ENCODE results near the gene SMYD3.

SMYD3 gene

DNA sequence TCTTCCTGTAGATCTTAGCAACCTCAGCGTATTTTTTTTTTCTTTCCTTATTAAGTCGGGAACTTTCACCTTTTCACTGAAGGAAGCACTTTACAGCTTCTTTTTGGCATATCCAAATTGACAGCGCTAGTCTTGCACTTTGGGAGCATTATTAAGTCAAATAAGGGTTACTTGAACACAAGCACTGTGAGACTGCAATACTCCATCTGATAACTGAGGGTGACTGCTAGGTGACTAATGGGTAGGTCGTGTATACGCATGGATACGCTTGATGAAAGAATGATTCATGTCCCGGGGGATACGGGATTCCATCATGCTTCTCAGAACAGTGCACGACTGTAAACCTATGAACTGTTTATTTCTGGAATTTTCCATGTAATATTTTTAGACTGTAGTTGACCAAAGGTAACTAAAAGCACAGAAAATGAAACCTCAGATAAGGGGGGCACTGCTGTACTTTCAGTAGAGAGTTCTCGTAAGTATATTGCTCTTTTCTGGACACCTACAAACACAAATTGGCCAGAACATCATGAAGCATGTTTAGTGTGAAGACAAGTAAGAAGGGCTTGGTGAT lies 364.7 kb downstream of the SMYD3 start:
- no peak for TF ChIP-seq EZH2phosphoT487 (IDR thresholded peaks at IDR 0.05; ENCODE audit: borderline replicate concordance)
- TF ChIP-seq, protein P1, sequence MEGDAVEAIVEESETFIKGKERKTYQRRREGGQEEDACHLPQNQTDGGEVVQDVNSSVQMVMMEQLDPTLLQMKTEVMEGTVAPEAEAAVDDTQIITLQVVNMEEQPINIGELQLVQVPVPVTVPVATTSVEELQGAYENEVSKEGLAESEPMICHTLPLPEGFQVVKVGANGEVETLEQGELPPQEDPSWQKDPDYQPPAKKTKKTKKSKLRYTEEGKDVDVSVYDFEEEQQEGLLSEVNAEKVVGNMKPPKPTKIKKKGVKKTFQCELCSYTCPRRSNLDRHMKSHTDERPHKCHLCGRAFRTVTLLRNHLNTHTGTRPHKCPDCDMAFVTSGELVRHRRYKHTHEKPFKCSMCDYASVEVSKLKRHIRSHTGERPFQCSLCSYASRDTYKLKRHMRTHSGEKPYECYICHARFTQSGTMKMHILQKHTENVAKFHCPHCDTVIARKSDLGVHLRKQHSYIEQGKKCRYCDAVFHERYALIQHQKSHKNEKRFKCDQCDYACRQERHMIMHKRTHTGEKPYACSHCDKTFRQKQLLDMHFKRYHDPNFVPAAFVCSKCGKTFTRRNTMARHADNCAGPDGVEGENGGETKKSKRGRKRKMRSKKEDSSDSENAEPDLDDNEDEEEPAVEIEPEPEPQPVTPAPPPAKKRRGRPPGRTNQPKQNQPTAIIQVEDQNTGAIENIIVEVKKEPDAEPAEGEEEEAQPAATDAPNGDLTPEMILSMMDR (conservative IDR thresholded peaks at IDR 0.05; ENCODE audit: low read length), result no peak
- Histone ChIP-seq H3K4me1 (ENCODE audit: insufficient read depth, low read length, poor library complexity, severe bottlenecking) (no peaks in the 10 kb centered on the region), H3K79me2 (ENCODE audit: insufficient read depth, low read length) (no peaks in the 10 kb centered on the region), H3K36me3 (ENCODE audit: insufficient read depth, low read length) (no peaks in the 10 kb centered on the region), H4K20me1 (ENCODE audit: insufficient read depth, low read length, poor library complexity, severe bottlenecking) (no peaks in the 10 kb centered on the region), H2AFZ (ENCODE audit: low read length) (no peak overlapping the region), H3F3A (ENCODE audit: low read depth) (no peaks in the 10 kb centered on the region), H3K4me2 (ENCODE audit: low read depth, low read length, poor library complexity, severe bottlenecking) (no peak overlapping the region), H3K9me3 (ENCODE audit: insufficient read depth, low read depth, low read length) (no peaks in the 10 kb centered on the region), H3K9ac (ENCODE audit: low read depth, low read length, poor library complexity, severe bottlenecking) (no peak overlapping the region), H3K27me3 (ENCODE audit: insufficient read depth, low read length, poor library complexity, severe bottlenecking) (no peaks in the 10 kb centered on the region), H3K9me2 (replicated peaks; ENCODE audit: low read depth, low read length) (no peaks in the 10 kb centered on the region), H3K4me3 (ENCODE audit: low read length, poor library complexity, severe bottlenecking) (no peak overlapping the region)

DNA sequence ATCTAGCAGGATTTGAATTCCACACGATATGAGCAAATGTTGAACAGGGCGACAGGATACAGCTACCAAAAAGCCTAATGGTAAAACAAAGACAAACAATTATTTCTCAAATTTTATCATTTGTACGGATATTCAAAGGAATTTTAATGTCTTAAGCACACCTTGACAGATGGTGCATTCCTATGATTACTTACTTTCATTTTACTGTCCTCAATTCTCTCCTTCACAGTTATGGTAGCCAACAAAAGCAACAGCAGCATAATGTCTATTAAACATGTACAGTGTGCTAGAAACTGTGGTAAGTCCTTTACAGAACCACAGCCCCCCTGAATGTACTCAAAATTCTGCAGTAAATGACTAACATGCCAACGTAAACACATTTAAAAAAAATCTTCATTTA lies 365.8 kb downstream of the SMYD3 start:
- Histone ChIP-seq H3K36me3 (ENCODE audit: insufficient read depth, low read length) (no peaks in the 10 kb centered on the region), H3K9me3 (ENCODE audit: insufficient read depth, low read depth, low read length) (no peaks in the 10 kb centered on the region), H3K9ac (ENCODE audit: low read depth, low read length, poor library complexity, severe bottlenecking) (no peak overlapping the region), H3K79me2 (ENCODE audit: insufficient read depth, low read length) (no peaks in the 10 kb centered on the region), H2AFZ (ENCODE audit: low read length) (no peak overlapping the region), H3K4me3 (ENCODE audit: low read length, poor library complexity, severe bottlenecking) (no peak overlapping the region), H4K20me1 (ENCODE audit: insufficient read depth, low read length, poor library complexity, severe bottlenecking) (no peaks in the 10 kb centered on the region), H3K9me2 (replicated peaks; ENCODE audit: low read depth, low read length) (no peaks in the 10 kb centered on the region), H3K27me3 (ENCODE audit: insufficient read depth, low read length, poor library complexity, severe bottlenecking) (no peaks in the 10 kb centered on the region), H3K4me2 (ENCODE audit: low read depth, low read length, poor library complexity, severe bottlenecking) (no peak overlapping the region), H3F3A (ENCODE audit: low read depth) (no peaks in the 10 kb centered on the region), H3K4me1 (ENCODE audit: insufficient read depth, low read length, poor library complexity, severe bottlenecking) (no peaks in the 10 kb centered on the region)
- TF ChIP-seq, protein P1 (conservative IDR thresholded peaks at IDR 0.05; ENCODE audit: low read length), result no peak
- no peak for TF ChIP-seq EZH2phosphoT487 (IDR thresholded peaks at IDR 0.05; ENCODE audit: borderline replicate concordance)

DNA sequence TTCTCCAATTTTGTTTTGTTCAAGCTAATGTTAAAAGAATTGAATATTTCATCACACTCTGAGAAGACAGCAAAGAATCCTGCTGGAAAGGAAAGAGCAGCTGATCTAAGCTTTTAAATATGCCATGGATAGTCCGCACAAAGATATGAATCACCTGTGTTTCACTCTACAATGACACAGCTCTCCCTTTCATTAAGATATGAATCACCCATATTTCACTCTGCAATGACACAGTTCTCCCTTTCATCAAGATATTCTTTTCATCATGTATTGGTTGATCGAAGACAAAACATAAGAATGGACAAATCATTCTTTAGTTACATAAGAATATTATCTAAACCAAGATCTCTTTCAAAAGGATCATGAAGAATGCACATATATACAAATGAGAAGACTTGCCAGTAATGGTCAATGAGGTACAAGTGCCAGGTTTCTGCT lies 367.3 kb downstream of the SMYD3 start:
- H3K4me2 ChIP-seq (ENCODE audit: low read depth, low read length, poor library complexity, severe bottlenecking), result no peak overlapping the region
- H3K4me1 ChIP-seq (ENCODE audit: insufficient read depth, low read length, poor library complexity, severe bottlenecking), result no peaks in the 10 kb centered on the region
- no peaks in the 10 kb centered on the region for H3K79me2 ChIP-seq (ENCODE audit: insufficient read depth, low read length)
- no peak overlapping the region for H2AFZ ChIP-seq (ENCODE audit: low read length)
- H3K9me2 ChIP-seq (replicated peaks; ENCODE audit: low read depth, low read length), result no peaks in the 10 kb centered on the region
- H3F3A ChIP-seq (ENCODE audit: low read depth), result no peaks in the 10 kb centered on the region
- no peaks in the 10 kb centered on the region for H4K20me1 ChIP-seq (ENCODE audit: insufficient read depth, low read length, poor library complexity, severe bottlenecking)
- no peaks in the 10 kb centered on the region for H3K9me3 ChIP-seq (ENCODE audit: insufficient read depth, low read depth, low read length)
- H3K27me3 ChIP-seq (ENCODE audit: insufficient read depth, low read length, poor library complexity, severe bottlenecking), result no peaks in the 10 kb centered on the region
- TF ChIP-seq EZH2phosphoT487 (IDR thresholded peaks at IDR 0.05; ENCODE audit: borderline replicate concordance), result no peak
- TF ChIP-seq, protein P1 (conservative IDR thresholded peaks at IDR 0.05; ENCODE audit: low read length), result no peak
- H3K4me3 ChIP-seq (ENCODE audit: low read length, poor library complexity, severe bottlenecking), result no peak overlapping the region
- H3K36me3 ChIP-seq (ENCODE audit: insufficient read depth, low read length), result no peaks in the 10 kb centered on the region
- no peak overlapping the region for H3K9ac ChIP-seq (ENCODE audit: low read depth, low read length, poor library complexity, severe bottlenecking)

All from Loucy (cell line).